Measurements from ENCODE around the gene CD14. TPM values are rescaled to one million over a fixed set of nuclear protein-coding genes. Genes with fewer than 3 reads are reported as not detected.
"Not testable (repeated sequence)": the region's sequence is repeated elsewhere in the genome, so short reads cannot be mapped to it uniquely, and the experiment has no call there.

CD14 gene
- total RNA-seq, 1 donor from 2014 or later: 46.1 TPM

GRCh38 chr5:140605879-140606278 is 27.1 kb downstream of the CD14 start:
- intact Hi-C loops (cut with DNase I): no loop called here
- no peak for DNase-seq (ENCODE audit: missing footprints)
- ATAC-seq: no peak

DNA sequence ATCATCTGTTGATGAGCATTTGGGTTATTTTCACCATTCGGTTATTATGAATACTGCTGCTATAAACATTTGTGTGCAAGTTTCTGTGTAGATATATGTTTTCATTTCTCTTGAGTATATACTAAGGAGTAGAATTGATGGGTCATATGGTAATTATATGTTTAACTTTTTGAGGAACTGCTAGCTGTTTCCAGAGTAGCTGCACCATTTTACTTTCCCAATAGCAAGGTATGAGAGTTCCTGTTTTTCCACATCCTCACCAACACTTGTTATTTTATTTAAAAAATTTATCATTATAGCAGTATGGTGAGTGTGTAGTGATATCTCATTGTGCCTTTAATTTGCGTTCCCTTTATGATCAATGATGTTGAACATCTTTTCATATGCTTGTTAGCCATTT is 29.2 kb downstream of the CD14 start:
- intact Hi-C loops (cut with DNase I): no loop called here
- no peak for ATAC-seq
- no peak for DNase-seq (ENCODE audit: missing footprints)

- DNase-seq (ENCODE audit: missing footprints); ATAC-seq; intact Hi-C loops (cut with DNase I): not testable (repeated sequence)
These were observed 29.6 kb downstream of the CD14 start for GRCh38 chr5:140603446-140603698.

GRCh38 chr5:140602147-140602546 is 30.8 kb downstream of the CD14 start:
- intact Hi-C loops (cut with DNase I): no loop called here
- ATAC-seq (no peak), DNase-seq (ENCODE audit: missing footprints) (no peak)

DNA sequence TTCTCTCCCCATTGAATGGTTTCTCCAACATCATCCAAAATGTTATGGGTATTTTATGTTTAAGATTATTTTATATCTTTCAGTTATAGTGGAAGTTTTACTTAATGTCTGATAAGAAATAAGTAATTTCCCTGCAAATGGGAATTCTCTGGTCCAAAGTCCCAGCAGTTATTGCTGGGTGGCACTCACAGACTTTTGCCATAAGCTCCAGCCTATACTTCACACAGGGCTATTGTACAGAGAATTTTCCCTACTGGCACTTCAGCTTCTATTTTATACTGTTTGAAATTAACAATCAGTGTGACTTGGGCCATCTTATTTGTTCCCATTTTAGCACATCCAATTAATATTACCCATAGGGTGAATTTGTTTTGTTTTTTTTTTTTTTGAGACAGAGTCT is 32.9 kb downstream of the CD14 start:
- intact Hi-C loops (cut with DNase I): no loop called here
- ATAC-seq (no peak), DNase-seq (ENCODE audit: missing footprints) (no peak)

DNA sequence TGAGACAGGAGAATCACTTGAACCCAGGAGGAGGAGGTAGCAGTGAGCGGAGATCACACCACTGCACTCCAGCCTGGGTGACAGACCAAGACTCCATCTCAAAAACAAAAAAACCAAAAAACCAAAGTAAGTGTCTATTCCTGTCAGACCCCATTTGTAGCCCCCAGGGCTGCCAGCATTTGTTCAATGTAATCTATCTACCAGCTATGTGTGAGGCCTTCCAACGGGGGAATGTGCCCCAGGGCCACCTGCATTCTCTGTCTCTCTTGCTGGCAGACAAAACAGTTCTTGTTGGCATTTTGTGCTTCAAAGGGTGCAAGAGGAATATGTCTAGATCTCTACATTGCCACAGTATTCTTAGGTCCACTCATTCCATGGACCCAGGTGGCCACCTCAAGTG is 34.1 kb downstream of the CD14 start:
- ATAC-seq: no peak
- DNase-seq (ENCODE audit: missing footprints): no peak
- intact Hi-C loops (cut with DNase I): no loop called here

DNA sequence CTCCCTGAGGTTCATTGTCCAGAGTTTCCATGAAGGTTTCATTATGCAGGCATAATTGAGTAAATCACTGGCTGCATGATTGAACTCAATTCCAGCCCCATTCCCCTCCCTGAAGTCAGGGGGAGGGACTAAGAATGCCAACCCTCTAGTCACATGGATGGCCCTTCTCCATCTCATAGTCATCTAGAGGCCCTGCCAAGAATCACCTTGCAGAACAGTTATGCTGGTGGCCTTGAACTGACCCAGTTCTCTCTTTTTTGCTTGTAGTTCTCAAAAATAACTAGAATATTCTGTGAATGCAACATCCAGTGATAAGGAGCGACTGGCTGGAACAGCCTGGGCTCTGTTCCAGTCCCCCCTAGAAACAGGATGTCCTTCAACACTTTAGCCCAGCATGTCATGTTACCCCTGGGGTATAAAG is 36.6 kb downstream of the CD14 start:
- DNase-seq (ENCODE audit: missing footprints) (no peak), ATAC-seq (peak; percentile 52)
- intact Hi-C loops (cut with DNase I): no loop called here

GRCh38 chr5:140595538-140596300 is 37.3 kb downstream of the CD14 start:
- ATAC-seq: peak; percentile 69
- no peak for DNase-seq (ENCODE audit: missing footprints)
- intact Hi-C loops (cut with DNase I): no loop called here

- intact Hi-C loops (cut with DNase I): no loop called here
- no peak for ATAC-seq
- DNase-seq (ENCODE audit: missing footprints): no peak
These were observed 38.8 kb downstream of the CD14 start for GRCh38 chr5:140594169-140594568.

DNA sequence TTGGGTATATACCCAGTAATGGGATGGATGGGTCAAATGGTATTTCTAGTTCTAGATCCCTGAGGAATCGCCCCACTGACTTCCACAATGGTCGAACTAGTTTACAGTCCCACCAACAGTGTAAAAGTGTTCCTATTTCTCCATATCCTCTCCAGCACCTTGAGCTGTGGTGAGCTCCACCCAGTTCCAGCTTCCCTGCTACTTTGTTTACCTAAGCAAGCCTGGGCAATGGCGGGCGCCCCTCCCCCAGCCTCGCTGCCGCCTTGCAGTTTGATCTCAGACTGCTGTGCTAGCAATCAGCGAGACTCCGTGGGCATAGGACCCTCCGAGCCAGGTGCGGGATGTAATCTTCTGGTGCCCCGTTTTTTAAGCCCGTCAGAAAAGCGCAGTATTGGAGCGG is 39.9 kb downstream of the CD14 start:
- intact Hi-C loops (cut with DNase I); DNase-seq (ENCODE audit: missing footprints); ATAC-seq: not testable (repeated sequence)

GRCh38 chr5:140591747-140592372 is 41.1 kb downstream of the CD14 start:
- no peak for DNase-seq (ENCODE audit: missing footprints)
- intact Hi-C loops (cut with DNase I): no loop called here
- no peak for ATAC-seq

DNA sequence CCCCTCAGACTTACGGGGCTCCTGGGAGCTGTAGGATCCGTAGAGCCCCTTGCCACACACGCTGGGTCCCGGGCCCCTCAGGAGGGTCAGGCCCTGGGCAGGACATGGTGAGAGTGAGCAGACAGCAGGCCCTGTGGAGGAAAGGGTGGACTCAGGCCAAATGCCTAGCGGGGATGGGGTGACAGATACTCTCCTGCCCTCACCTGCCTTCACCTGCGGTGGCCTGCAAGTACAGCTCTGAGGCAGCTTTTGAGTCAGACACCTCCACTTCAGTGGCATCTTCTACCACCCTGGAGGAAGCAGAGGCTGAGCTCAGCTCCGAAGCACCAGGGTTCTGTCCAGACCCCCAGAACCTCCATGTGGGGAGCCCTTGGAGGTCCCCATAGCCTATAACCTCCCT is 42.1 kb downstream of the CD14 start:
- ATAC-seq: no peak
- no peak for DNase-seq (ENCODE audit: missing footprints)
- intact Hi-C loops (cut with DNase I): no loop called here

GRCh38 chr5:140588311-140589070 is 44.5 kb downstream of the CD14 start:
- intact Hi-C loops (cut with DNase I): no loop called here
- ATAC-seq: peak; percentile 46
- DNase-seq (ENCODE audit: missing footprints): no peak

- intact Hi-C loops (cut with DNase I): no loop called here
- ATAC-seq: no peak
- no peak for DNase-seq (ENCODE audit: missing footprints)
These were observed 45.5 kb downstream of the CD14 start for GRCh38 chr5:140587495-140587894.

Small RNAs within 50 kb of the gene (microRNA-seq; reads per million reads assigned to microRNA genes)
- not detected for gene MIR3655

Other genes starting within 250 kb of the CD14 start
- gene ANKHD1, start 231.3 kb downstream of the CD14 start, total RNA-seq: 57.2 TPM
- 11.7 TPM for gene EIF4EBP3, start 85.5 kb downstream of the CD14 start, total RNA-seq
- 29.4 TPM for gene SRA1, start 75.7 kb downstream of the CD14 start, total RNA-seq
- 10.6 TPM for gene APBB3, start 68.6 kb downstream of the CD14 start, total RNA-seq
- 76.4 TPM for gene SLC35A4, start 68.3 kb downstream of the CD14 start, total RNA-seq
- 4.2 TPM for gene TMCO6, start 6.3 kb upstream of the CD14 start, total RNA-seq
- 146 TPM for gene NDUFA2, start 14.5 kb upstream of the CD14 start, total RNA-seq
- gene IK, start 14.7 kb upstream of the CD14 start, total RNA-seq: 66.4 TPM
- 11.2 TPM for gene WDR55, start 31.7 kb upstream of the CD14 start, total RNA-seq
- 0.24 TPM for gene DND1, start 40.4 kb upstream of the CD14 start, total RNA-seq
- 35.9 TPM for gene HARS1, start 58.2 kb upstream of the CD14 start, total RNA-seq
- gene HARS2, start 58.3 kb upstream of the CD14 start, total RNA-seq: 24.4 TPM
- 35.1 TPM for gene ZMAT2, start 67.3 kb upstream of the CD14 start, total RNA-seq
- gene PCDHA1, start 153.0 kb upstream of the CD14 start, total RNA-seq: not detected
- gene PCDHA2, start 161.7 kb upstream of the CD14 start, total RNA-seq: not detected
- 0.14 TPM for gene PCDHA3, start 167.9 kb upstream of the CD14 start, total RNA-seq
- 0.08 TPM for gene PCDHA4, start 173.9 kb upstream of the CD14 start, total RNA-seq
- 0.05 TPM for gene PCDHA5, start 188.4 kb upstream of the CD14 start, total RNA-seq
- gene PCDHA6, start 194.8 kb upstream of the CD14 start, total RNA-seq: not detected
- not detected for gene PCDHA7, start 201.1 kb upstream of the CD14 start, total RNA-seq
- gene PCDHA8, start 208.0 kb upstream of the CD14 start, total RNA-seq: not detected
- gene PCDHA9, start 215.2 kb upstream of the CD14 start, total RNA-seq: not detected
- 0.11 TPM for gene PCDHA10, start 222.7 kb upstream of the CD14 start, total RNA-seq
- not detected for gene PCDHA11, start 235.8 kb upstream of the CD14 start, total RNA-seq
- gene PCDHA12, start 242.1 kb upstream of the CD14 start, total RNA-seq: not detected
- not detected for gene PCDHA13, start 248.9 kb upstream of the CD14 start, total RNA-seq

Data from Right ventricle myocardium inferior (tissue), 1 donor.